Aorta (tissue), 5 donors: ENCODE data around the gene SLX4IP. TPM values are rescaled to one million over a fixed set of nuclear protein-coding genes. Genes with fewer than 3 reads are reported as not detected.
A peak's percentile ranks its signal among the peaks of the same experiment; 100 is the strongest.

Experiments used
- ATAC-seq: fragments of 200-7000 bp; cut with Tn5 transposase; one replicate; pipeline ENCODE4 v1.9.1; 2022; ENCODE audit warnings: moderate library complexity; ENCODE audit not compliant: low FRiP score
- DNase-seq, 2 donors: peaks; one replicate each; pipeline ENCODE4 v3.0.0-alpha.2; 2020
- H3K27ac ChIP-seq, 2 donors: one replicate each; pipeline ENCODE4 v1.5.1; 2013; ENCODE audit warnings: low read length in 2 of 2, mild to moderate bottlenecking in 2 of 2, moderate library complexity in 2 of 2, control low read depth in 1 of 2, inconsistent platforms in 1 of 2, low read depth in 1 of 2
- H3K27me3 ChIP-seq, 2 donors: one replicate each; pipeline ENCODE4 v1.6.1; 2013; ENCODE audit warnings: control low read depth in 1 of 2, low read length in 1 of 2, mild to moderate bottlenecking in 1 of 2, moderate library complexity in 1 of 2; ENCODE audit not compliant: insufficient read depth in 2 of 2, control insufficient read depth in 1 of 2
- H3K36me3 ChIP-seq, 2 donors: one replicate each; pipeline ENCODE4 v1.6.1; 2013; ENCODE audit warnings: control low read depth in 1 of 2, low read length in 1 of 2, mild to moderate bottlenecking in 1 of 2; ENCODE audit not compliant: insufficient read depth in 2 of 2, control insufficient read depth in 1 of 2
- H3K4me1 ChIP-seq, 2 donors: one replicate each; pipeline ENCODE4 v1.6.1; 2013; ENCODE audit warnings: low read length in 2 of 2, control low read depth in 1 of 2, mild to moderate bottlenecking in 1 of 2, moderate library complexity in 1 of 2; ENCODE audit not compliant: insufficient read depth in 2 of 2, control insufficient read depth in 1 of 2
- H3K4me3 ChIP-seq, 2 donors: one replicate each; pipeline ENCODE4 v1.5.1; 2013; ENCODE audit warnings: low read length in 2 of 2, control low read depth in 1 of 2, mild to moderate bottlenecking in 1 of 2
- H3K9me3 ChIP-seq: one replicate; pipeline ENCODE4 v1.6.1; 2013; ENCODE audit warnings: mild to moderate bottlenecking, low read length; ENCODE audit not compliant: control insufficient read depth
- WGBS, 2 donors: extraction: QIAGEN DNeasy Blood & Tissue Kit; methylation state at CpG; one replicate each; pipeline ENCODE4 v1.1.7; 2013; 5-methylcytosine and 5-hydroxymethylcytosine counted together
- intact Hi-C, 2 donors: fragments of 100-400 bp; cut with DNase I; formaldehyde crosslinking; loops; one replicate each; pipeline versions ENCODE4 v1.14.2 to v1.15.0; 2022
- polyA plus RNA-seq, 2 donors: library from polyadenylated mRNA; stranded (reverse); fragments of 200-250 nt; gene quantifications; one replicate each; pipeline ENCODE4 v1.2.3, GENCODE V29; 2013
- total RNA-seq, 2 donors: library from RNA; stranded (reverse); fragmentation: NEBNext Ultra II Directional; extraction: Animal tissue kit (Norgen Biotek cat#: 25700); gene quantifications; one replicate each; pipeline ENCODE4 v1.2.1, GENCODE V29; 2021
- donor health status: healthy with polysubstance abuse.
- donor health status: Bipolar disorder and iron deficiency.
- donor health status: DM: no; HTN: no; CAD: no.
- donor health status: DM: no; HTN: no; CAD: no.
- donor health status: DM: yes; HTN: yes; CAD: no.

SLX4IP gene
- total and polyA plus RNA-seq, 4 donors: 1.4 to 5.6 (median 3.3) TPM

DNA sequence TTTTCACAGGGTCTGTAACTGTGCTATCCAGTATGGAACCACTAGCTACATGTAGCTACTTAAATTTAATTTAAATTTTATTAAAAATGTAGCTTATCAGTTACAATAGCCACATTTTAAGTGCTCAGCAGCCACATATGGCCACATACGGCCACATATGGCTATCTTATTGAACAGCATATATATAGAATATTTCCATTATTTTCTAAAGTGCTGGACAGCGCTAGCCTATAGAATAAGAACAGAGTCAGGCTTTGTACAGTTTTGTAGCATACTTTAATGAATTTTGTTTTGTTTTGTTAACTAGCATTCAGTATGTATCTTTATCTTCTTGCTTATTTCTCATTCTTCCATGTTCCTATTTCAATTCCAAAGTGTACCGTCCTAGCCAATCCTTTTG is 120.3 kb downstream of the SLX4IP start:
- ATAC-seq: no peak
- DNase-seq: no peak
- Histone ChIP-seq H3K36me3 (no peaks in the 10 kb centered on the region), H3K9me3 (no peaks in the 10 kb centered on the region), H3K27ac (peak overlapping the region in 1 of 2 donors; percentile 32), H3K4me1 (peaks cover 4 to 7% of the 10 kb centered on the region in 2 donors), H3K4me3 (no peak overlapping the region), H3K27me3 (no peaks in the 10 kb centered on the region)
- 64 to 65% methylated on average over 3 of the region's 3 CpGs for WGBS, 2 donors
- intact Hi-C loops: loop anchor here (5.0 to 10.0 kb wide), 6 partner anchors 37 to 659 kb away; no protein-coding TSS in a partner anchor

DNA sequence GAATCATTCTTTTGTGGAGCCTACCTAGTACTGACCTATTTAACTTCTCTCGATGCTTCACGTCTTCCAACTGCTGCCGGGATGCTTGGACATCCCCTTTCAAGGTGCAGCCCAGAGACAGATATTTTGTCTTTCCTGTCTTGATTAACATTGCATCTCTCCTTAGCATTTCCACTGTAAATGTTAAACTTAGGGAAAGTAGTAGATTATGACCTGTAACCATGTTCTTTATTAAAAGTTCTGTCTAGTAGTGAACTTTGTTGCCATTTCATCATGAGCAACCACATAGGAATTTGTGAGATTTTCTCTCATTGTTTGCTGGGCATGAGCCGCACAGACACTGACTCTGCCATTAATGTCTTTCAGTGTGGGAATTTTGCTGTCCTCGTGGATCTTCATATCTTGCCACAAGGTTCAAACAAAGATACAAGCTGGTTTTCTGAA is 120.8 kb downstream of the SLX4IP start:
- DNase-seq (no peak), ATAC-seq (no peak)
- peaks cover 4 to 7% of the 10 kb centered on the region in 2 donors for H3K4me1 ChIP-seq
- H3K9me3 ChIP-seq: no peaks in the 10 kb centered on the region
- intact Hi-C loops: loop anchor here (5.0 to 10.0 kb wide), 6 partner anchors 36 to 659 kb away; no protein-coding TSS in a partner anchor
- peak overlapping the region; percentile 27 to 64 for H3K4me3 ChIP-seq
- 4 to 13% methylated on average over 5 of the region's 5 CpGs for WGBS, 2 donors
- no peaks in the 10 kb centered on the region for H3K36me3 ChIP-seq
- peak overlapping the region; percentile 32 to 88 for H3K27ac ChIP-seq
- H3K27me3 ChIP-seq: no peaks in the 10 kb centered on the region

DNA sequence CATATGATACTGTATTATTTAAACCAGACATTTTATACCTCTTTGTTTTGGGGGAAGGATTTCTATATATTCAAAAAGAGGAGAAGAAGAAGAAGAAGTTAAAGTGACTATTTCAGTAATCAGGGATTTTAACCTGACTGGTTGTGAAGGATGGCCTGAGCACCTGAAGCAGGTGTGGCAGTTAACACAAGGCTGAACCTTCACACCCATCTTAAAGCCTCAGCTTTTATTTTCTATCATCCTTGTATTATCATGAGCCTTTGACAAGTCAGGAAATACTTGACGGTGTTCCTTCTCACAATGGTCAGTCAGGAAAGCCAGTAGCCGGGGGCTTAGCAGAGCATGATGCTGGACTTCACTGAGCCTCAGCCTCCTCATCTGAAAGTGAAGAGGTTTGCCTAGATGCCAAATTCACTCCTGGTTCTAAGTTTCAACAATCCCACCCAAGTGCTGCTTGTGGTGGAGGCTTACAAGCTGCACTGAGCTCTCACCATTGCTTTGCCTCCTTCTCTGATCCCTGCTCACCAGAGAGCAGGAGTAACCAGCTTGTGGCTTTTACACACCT is 121.5 kb downstream of the SLX4IP start:
- H3K4me1 ChIP-seq: peaks cover 4 to 7% of the 10 kb centered on the region in 2 donors
- H3K27ac ChIP-seq: peak overlapping the region; percentile 1 to 91
- no peaks in the 10 kb centered on the region for H3K36me3 ChIP-seq
- H3K4me3 ChIP-seq: peak overlapping the region in 1 of 2 donors; percentile 64
- no peak for DNase-seq
- WGBS, 2 donors: 12 to 18% methylated on average over 2 of the region's 2 CpGs
- no peak for ATAC-seq
- intact Hi-C loops: loop anchor here (5.0 to 10.0 kb wide), 6 partner anchors 36 to 658 kb away; no protein-coding TSS in a partner anchor
- H3K9me3 ChIP-seq: no peaks in the 10 kb centered on the region
- H3K27me3 ChIP-seq: no peaks in the 10 kb centered on the region

- Histone ChIP-seq H3K4me1 (peaks cover 4 to 7% of the 10 kb centered on the region in 2 donors), H3K36me3 (no peaks in the 10 kb centered on the region), H3K27me3 (no peaks in the 10 kb centered on the region), H3K9me3 (no peaks in the 10 kb centered on the region), H3K27ac (peak overlapping the region; percentile 67 to 82), H3K4me3 (no peak overlapping the region)
- 25 to 30% methylated on average over 6 of the region's 6 CpGs for WGBS, 2 donors
- ATAC-seq: peak; percentile 61
- no peak for DNase-seq
- intact Hi-C loops: loop anchor here (1.0 to 10.0 kb wide), 8 partner anchors 35 to 657 kb away; no protein-coding TSS in a partner anchor
These were observed 122.6 kb downstream of the SLX4IP start for GRCh38 chr20:10557685-10558084.

DNA sequence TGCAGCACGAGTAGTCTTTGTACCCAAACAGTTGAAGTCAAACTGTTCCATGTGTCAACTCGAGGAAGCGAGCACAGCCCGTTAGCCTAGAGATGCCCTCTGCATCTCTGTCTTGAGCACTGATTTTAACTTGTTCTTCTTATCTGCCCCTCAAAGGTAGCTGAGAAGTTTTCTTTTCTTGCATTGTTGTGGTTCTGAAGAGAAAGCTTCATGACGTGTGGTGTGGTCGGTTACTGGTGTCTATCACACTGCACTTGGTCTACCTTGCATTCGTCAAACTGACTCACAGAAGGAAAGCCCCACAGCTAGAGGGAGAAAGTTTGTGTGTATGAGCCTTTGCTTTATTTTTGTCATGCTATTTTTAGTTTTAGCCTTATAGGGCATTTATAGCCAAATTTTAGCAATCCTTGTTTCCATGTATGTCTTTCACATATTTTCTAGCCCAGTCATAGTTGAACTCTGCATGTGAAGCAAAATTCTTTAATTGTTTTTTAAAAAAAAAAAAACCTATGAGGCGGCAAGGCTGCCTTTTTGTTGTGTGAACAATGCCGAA is 123.6 kb downstream of the SLX4IP start:
- Histone ChIP-seq H3K27ac (peak overlapping the region; percentile 82 to 97), H3K27me3 (no peaks in the 10 kb centered on the region), H3K9me3 (no peaks in the 10 kb centered on the region), H3K36me3 (no peaks in the 10 kb centered on the region), H3K4me3 (peak overlapping the region; percentile 8 to 69), H3K4me1 (peaks cover 4 to 7% of the 10 kb centered on the region in 2 donors)
- DNase-seq (no peak), ATAC-seq (peak; percentile 76)
- intact Hi-C loops: loop anchor here (1.0 to 10.0 kb wide), 8 partner anchors 34 to 656 kb away; no protein-coding TSS in a partner anchor
- WGBS, 2 donors: 5 to 6% methylated on average over 9 of the region's 9 CpGs

GRCh38 chr20:10559266-10559665 is 124.2 kb downstream of the SLX4IP start:
- Histone ChIP-seq H3K4me3 (peak overlapping the region in 1 of 2 donors; percentile 8), H3K9me3 (no peaks in the 10 kb centered on the region), H3K36me3 (no peaks in the 10 kb centered on the region), H3K27me3 (no peaks in the 10 kb centered on the region), H3K4me1 (peaks cover 4 to 7% of the 10 kb centered on the region in 2 donors), H3K27ac (peak overlapping the region; percentile 40 to 76)
- intact Hi-C loops: loop anchor here (2.0 to 10.0 kb wide), 7 partner anchors 33 to 656 kb away; no protein-coding TSS in a partner anchor
- DNase-seq: no peak
- ATAC-seq: no peak

DNA sequence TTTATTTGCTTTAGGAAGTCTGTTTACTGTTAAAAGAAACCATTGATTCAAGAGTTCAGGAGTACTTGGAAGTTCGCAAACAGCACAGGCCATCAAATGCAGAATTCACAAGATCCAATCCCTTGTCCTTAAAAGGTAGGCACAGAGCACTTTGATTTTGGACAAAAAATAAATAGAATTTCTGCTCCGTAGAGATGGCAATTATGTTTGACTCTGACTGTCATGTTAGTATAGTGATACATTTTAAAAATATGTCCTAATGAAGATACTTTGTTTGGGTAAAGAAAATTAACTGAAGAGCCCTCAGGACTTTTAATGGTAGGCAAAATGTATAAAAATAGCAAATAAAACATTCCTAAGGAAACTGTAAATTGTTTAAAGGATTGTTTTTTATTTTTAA is 125.6 kb downstream of the SLX4IP start:
- Histone ChIP-seq H3K27ac (no peak overlapping the region), H3K27me3 (no peaks in the 10 kb centered on the region), H3K4me3 (no peak overlapping the region), H3K4me1 (peaks cover under 1 to 12% of the 10 kb centered on the region in 2 donors), H3K9me3 (no peaks in the 10 kb centered on the region), H3K36me3 (no peaks in the 10 kb centered on the region)
- 46% methylated on average over 2 of the region's 2 CpGs for WGBS, 2 donors
- DNase-seq (no peak), ATAC-seq (no peak)
- intact Hi-C loops: no loop called here

DNA sequence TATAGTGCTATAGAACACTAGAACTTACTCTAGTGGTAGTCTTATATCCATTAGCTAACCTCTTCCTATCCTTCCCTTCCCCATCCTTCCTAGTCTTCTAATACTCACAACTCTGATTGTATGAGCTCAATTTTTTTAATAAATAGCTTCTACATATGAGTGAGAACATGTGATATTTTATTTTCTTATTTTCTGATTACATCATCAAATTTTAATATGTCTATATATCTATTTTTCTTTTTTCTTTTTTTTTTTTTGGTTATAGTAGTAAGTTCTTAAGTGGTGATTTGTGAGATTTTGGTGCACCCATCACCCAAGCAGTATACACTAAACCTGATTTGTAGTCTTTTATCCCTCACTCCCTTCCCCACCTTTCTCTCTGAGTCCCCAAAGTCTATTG is 126.2 kb downstream of the SLX4IP start:
- no peak for ATAC-seq
- Histone ChIP-seq H3K36me3 (no peaks in the 10 kb centered on the region), H3K27me3 (no peaks in the 10 kb centered on the region), H3K4me3 (no peak overlapping the region), H3K27ac (no peak overlapping the region), H3K4me1 (peaks cover 0 to 12% of the 10 kb centered on the region in 2 donors), H3K9me3 (no peaks in the 10 kb centered on the region)
- intact Hi-C loops: no loop called here
- DNase-seq: no peak

GRCh38 chr20:10562899-10563298 is 127.8 kb downstream of the SLX4IP start:
- Histone ChIP-seq H3K36me3 (peaks cover 0 to 3% of the 10 kb centered on the region in 2 donors), H3K27ac (no peak overlapping the region), H3K9me3 (no peaks in the 10 kb centered on the region), H3K4me1 (peaks cover 0 to 6% of the 10 kb centered on the region in 2 donors), H3K27me3 (no peaks in the 10 kb centered on the region), H3K4me3 (no peak overlapping the region)
- ATAC-seq (no peak), DNase-seq (no peak)
- intact Hi-C loops: no loop called here
- WGBS, 2 donors: 94 to 95% methylated on average over 4 of the region's 4 CpGs
